Stimulated activated naive B cell treated with anti-CD40 and anti-IgM and Interleukin-4, amounts not matched to agents 10 μg/mL and 1 μg/mL and 100 μg/mL, for 72 hours (primary cell): Measurements from ENCODE around the gene ALG3.

ENCODE experiments used
- ATAC-seq, 2 donors: fragments of 150-1000 bp; cut with Tn5 transposase; replicated peaks; 2 replicates each; pipeline ENCODE4 v1.10.0; 2021; ENCODE audit warnings: moderate library complexity in 1 of 2
- DNase-seq: peaks from one replicate; pipeline ENCODE4 v3.0.0; 2021
- H3K27ac Mint-ChIP-seq: one replicate; pipeline ENCODE4 v1.8.0; 2022; ENCODE audit warnings: mild to moderate bottlenecking, mixed read lengths
- H3K27me3 Mint-ChIP-seq, 2 donors: one replicate each; pipeline ENCODE4 v1.8.0; 2022; ENCODE audit warnings: mixed read lengths in 2 of 2
- H3K36me3 Mint-ChIP-seq, 2 donors: one replicate each; pipeline ENCODE4 v1.8.0; 2022; ENCODE audit warnings: mixed read lengths in 2 of 2, mild to moderate bottlenecking in 1 of 2
- H3K4me1 Mint-ChIP-seq, 2 donors: one replicate each; pipeline ENCODE4 v1.8.0; 2022; ENCODE audit warnings: mixed read lengths in 2 of 2, mild to moderate bottlenecking in 1 of 2
- H3K4me3 Mint-ChIP-seq, 2 donors: one replicate each; pipeline ENCODE4 v1.8.0; 2022; ENCODE audit warnings: mild to moderate bottlenecking in 2 of 2, mixed read lengths in 2 of 2, moderate library complexity in 1 of 2
- H3K9me3 Mint-ChIP-seq, 2 donors: one replicate each; pipeline ENCODE4 v1.8.0; 2022; ENCODE audit warnings: mixed read lengths in 2 of 2, mild to moderate bottlenecking in 1 of 2

ALG3 gene

DNA sequence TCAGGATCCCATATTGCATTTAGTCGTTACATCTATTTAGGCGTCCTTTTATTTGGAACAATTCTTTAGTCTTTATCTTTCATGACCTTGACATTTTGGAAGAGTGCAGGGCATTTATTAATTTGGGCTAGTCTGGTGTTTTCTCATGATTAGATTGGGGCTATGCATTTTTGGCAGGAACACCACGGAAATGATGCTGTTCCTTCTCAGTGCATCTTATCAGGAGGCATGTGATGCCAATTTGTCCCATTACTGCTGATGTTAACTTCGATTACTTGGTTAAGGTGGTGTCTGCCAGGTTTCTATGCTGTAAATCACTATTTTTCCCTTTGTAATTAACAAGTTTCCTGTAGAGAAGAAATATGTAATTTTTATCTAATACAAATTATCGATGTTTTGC lies 37.5 kb downstream of the ALG3 start:
- Mint-ChIP-seq H3K4me1 (no peaks in the 10 kb centered on the region), H3K27ac (no peak overlapping the region), H3K36me3 (no peaks in the 10 kb centered on the region), H3K27me3 (peaks cover 7 to 22% of the 10 kb centered on the region in 2 donors), H3K9me3 (no peaks in the 10 kb centered on the region), H3K4me3 (no peak overlapping the region)
- no peak for DNase-seq
- ATAC-seq, result no peak

DNA sequence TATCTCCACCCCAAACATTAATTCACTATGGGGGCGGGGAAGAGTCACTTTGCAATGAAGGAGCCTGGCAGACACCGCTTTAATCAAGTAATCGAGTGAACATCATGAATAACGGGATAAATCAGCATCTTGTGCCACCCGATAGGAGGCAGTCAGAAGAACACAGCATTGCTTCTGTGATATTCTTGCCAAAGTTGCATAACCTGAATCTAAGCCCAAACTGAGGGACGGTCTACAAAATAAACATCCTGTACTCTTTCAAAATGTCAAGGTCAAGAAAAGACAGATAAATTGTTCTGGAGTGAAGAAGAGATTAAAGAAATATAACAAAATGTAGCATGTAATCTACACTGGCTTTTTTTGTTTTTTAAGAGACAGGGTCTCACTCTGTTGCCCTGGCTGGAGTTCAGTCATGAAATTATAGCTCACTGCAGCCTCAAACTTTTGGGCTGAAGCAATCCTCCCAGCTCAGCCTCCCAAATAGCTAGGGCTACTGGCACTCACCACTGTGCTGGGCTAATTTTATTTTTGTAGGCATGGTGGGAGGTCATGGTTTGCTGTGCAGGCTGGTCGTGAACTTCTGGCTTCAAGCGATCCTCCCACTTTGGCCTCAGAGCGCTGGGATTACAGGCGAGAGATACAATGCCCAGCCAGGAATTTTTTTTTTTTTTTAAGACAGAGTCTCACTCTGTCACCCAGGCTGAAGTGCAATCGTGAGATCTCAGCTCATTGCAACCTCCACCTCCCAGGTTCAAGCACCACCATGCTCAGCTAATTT lies 39.4 kb downstream of the ALG3 start:
- peaks cover 15 to 32% of the 10 kb centered on the region in 2 donors for H3K27me3 Mint-ChIP-seq
- ATAC-seq (no peak), DNase-seq (no peak)
- H3K4me1 Mint-ChIP-seq, result no peaks in the 10 kb centered on the region
- no peaks in the 10 kb centered on the region for H3K9me3 Mint-ChIP-seq
- H3K36me3 Mint-ChIP-seq, result no peaks in the 10 kb centered on the region
- no peak overlapping the region for H3K4me3 Mint-ChIP-seq
- no peak overlapping the region for H3K27ac Mint-ChIP-seq

DNA sequence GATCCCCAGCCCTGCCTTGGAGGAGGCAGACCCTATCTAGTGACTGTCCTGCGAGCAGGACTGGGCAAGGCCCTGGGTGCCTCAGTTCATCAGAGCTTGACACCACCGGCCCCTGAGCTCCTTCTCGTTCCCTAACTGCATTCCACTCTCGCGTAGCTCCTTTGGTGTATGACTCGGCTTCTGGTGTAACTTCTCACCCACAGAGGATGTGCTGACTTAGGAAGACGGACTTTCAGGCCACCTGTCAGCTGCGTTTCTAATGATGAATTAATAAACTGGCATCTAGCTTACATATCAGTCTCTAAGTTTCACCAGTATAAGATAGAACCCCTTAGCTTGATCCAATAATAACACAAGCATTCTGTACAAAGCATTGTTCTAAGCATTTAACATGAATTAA lies 45.2 kb downstream of the ALG3 start:
- Mint-ChIP-seq H3K4me1 (no peaks in the 10 kb centered on the region), H3K27ac (no peak overlapping the region), H3K9me3 (no peaks in the 10 kb centered on the region), H3K4me3 (no peak overlapping the region), H3K36me3 (no peaks in the 10 kb centered on the region), H3K27me3 (peaks cover 17 to 21% of the 10 kb centered on the region in 2 donors)
- no peak for ATAC-seq
- DNase-seq, result no peak

DNA sequence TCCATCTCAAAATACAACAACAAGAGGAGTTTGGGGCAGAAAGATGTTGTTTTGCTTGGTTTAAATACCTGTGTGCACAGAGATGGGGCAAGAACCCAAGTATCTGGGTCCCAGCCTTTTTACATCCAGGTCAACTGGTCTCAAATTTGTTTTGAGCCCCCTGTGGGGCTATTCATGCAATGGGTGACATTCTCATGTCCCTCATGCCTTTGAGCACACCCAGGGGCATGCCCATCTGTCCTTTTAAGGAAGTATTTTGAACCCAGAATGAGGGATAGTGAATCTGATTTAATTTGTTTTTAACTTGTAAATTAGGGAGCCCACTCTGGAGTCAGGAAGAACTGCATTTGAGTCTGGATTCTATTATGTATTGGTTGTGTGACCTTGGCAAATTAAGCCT lies 47.9 kb downstream of the ALG3 start:
- ATAC-seq (no peak), DNase-seq (no peak)
- Mint-ChIP-seq H3K4me3 (no peak overlapping the region), H3K27me3 (peaks cover 6 to 11% of the 10 kb centered on the region in 2 donors), H3K36me3 (peaks cover 0 to 2% of the 10 kb centered on the region in 2 donors), H3K4me1 (no peaks in the 10 kb centered on the region), H3K27ac (no peak overlapping the region), H3K9me3 (no peaks in the 10 kb centered on the region)

DNA sequence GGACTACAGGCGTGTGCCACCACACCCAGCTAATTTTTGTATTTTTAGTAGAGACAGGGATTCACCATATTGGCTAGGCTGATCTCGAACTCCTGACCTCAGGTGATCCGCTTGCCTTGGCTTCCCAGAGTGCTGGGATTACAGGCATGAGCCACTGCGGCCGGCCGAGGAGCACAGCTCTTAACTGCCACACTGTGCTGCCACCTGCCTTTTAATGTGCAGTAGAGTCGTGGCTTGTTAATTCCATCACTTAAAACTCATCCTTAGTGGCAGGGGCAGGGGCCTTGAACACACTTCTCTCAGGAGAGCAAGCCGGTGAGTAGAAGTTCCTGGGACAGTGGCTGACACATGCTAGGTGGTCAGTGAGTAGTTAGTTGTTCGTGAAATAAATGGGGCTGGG lies 50.3 kb downstream of the ALG3 start:
- no peaks in the 10 kb centered on the region for H3K9me3 Mint-ChIP-seq
- ATAC-seq, result no peak
- no peak overlapping the region for H3K4me3 Mint-ChIP-seq
- no peak overlapping the region for H3K27ac Mint-ChIP-seq
- H3K27me3 Mint-ChIP-seq, result peaks cover 0 to 7% of the 10 kb centered on the region in 2 donors
- DNase-seq, result no peak
- peaks cover 14 to 18% of the 10 kb centered on the region in 2 donors for H3K36me3 Mint-ChIP-seq
- H3K4me1 Mint-ChIP-seq, result no peaks in the 10 kb centered on the region

DNA sequence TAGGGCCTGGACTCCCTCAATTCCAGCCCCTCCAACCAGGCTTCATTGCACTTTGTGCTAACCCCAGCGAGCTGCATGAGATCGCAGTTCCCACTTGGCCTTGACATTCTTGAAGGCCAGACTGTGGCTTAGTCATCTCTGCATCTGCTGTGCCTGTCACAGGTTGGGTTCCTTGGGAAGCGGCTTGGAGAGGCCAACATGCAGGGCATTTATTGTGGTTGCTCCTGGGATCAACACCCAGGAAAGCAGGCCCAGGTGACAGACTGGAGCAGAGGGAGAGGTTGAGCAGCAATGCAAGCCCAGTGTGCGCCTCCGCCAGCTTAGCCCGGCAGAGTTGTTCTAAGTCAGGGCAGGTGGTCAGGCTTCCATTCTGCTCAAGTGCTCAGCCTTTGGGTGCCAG lies 52.2 kb downstream of the ALG3 start:
- Mint-ChIP-seq H3K36me3 (peaks cover 25 to 35% of the 10 kb centered on the region in 2 donors), H3K4me1 (no peaks in the 10 kb centered on the region), H3K27me3 (no peaks in the 10 kb centered on the region), H3K9me3 (no peaks in the 10 kb centered on the region), H3K4me3 (no peak overlapping the region), H3K27ac (no peak overlapping the region)
- ATAC-seq, result no peak
- no peak for DNase-seq

DNA sequence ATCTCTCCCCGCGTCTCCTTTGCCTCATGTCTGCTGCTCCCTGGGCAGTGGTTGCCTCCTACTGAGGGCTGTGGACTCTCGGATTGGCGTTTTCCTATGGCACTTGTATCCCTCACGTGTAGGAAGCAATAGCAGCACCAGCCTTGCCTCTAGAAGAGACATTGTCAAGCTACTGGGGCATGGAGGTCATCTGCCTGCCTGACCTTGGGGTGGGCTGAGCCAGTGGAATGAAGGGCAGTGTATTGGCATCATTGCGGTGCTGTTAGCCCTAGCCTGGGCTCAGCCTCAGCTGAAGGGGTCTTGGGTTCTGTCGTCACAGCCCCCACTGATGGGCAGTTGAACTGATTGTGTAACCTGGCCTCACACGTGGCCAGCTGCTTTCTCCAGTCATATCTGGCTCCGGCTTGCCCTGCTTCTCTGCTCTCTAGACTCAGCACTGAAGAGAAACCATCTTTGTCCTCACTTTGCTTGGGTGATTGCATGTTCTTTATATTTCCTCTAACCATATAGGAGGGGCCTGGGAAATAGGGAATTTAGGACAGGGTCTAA lies 54.7 kb downstream of the ALG3 start:
- no peak for DNase-seq
- Mint-ChIP-seq H3K36me3 (peaks cover 31 to 48% of the 10 kb centered on the region in 2 donors), H3K27ac (no peak overlapping the region), H3K27me3 (no peaks in the 10 kb centered on the region), H3K9me3 (no peaks in the 10 kb centered on the region), H3K4me3 (no peak overlapping the region), H3K4me1 (peaks cover under 1 to 2% of the 10 kb centered on the region in 2 donors)
- no peak for ATAC-seq

DNA sequence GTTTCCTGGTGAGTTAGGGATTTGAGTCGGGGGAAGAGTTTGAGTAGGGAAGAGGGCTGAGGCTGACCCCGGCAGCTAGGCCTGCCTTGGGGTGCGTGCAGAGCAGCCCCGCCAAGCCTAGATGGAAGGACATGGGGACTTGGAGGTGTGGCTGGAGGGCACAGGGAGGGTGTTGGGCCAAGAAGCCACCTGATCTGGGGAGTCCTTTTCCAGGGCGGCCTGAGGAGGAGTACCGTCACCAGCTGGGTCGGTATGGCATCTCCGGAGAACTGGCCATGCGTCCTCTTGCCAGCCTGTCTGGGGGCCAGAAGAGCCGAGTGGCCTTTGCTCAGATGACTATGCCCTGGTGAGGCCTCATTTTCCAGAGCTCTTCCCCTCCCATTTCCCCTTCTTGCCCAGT lies 55.9 kb downstream of the ALG3 start:
- ATAC-seq (no peak), DNase-seq (no peak)
- Mint-ChIP-seq H3K4me1 (peaks cover 9 to 12% of the 10 kb centered on the region in 2 donors), H3K9me3 (no peaks in the 10 kb centered on the region), H3K27me3 (no peaks in the 10 kb centered on the region), H3K27ac (peak overlapping the region; percentile 20), H3K4me3 (no peak overlapping the region), H3K36me3 (peaks cover 34 to 57% of the 10 kb centered on the region in 2 donors)
